ENCODE results near the gene RBBP8.
"Not testable (repeated sequence)": the region's sequence is repeated elsewhere in the genome, so short reads cannot be mapped to it uniquely, and the experiment has no call there.

The RBBP8 gene

GRCh38 chr18:22946846-22947245, 13.7 kb downstream of the RBBP8 start:
- DNase-seq = no peak

GRCh38 chr18:22951823-22952222, 18.7 kb downstream of the RBBP8 start:
- DNase-seq = no peak

GRCh38 chr18:22952525-22952924, 19.4 kb downstream of the RBBP8 start:
- no peak for DNase-seq

GRCh38 chr18:22953982-22954381, 20.9 kb downstream of the RBBP8 start:
- not testable (repeated sequence) for DNase-seq

- no peak for DNase-seq
Observed at GRCh38 chr18:22956226-22956625, 23.1 kb downstream of the RBBP8 start.

GRCh38 chr18:22961156-22961555, 28.0 kb downstream of the RBBP8 start:
- no peak for DNase-seq

- DNase-seq = no peak
Observed at GRCh38 chr18:22962004-22962403, 28.9 kb downstream of the RBBP8 start.

GRCh38 chr18:22964116-22964515, 31.0 kb downstream of the RBBP8 start:
- no peak for DNase-seq

- no peak for DNase-seq
Observed at GRCh38 chr18:22964722-22965121, 31.6 kb downstream of the RBBP8 start.

- no peak for DNase-seq
Observed at GRCh38 chr18:22971038-22971437, 37.9 kb downstream of the RBBP8 start.

- no peak for DNase-seq
Observed at GRCh38 chr18:22974001-22974400, 40.9 kb downstream of the RBBP8 start.

GRCh38 chr18:22974707-22975106, 41.6 kb downstream of the RBBP8 start:
- DNase-seq = no peak

GRCh38 chr18:22975508-22975907, 42.4 kb downstream of the RBBP8 start:
- no peak for DNase-seq

GRCh38 chr18:22977847-22978701, 44.9 kb downstream of the RBBP8 start:
- DNase-seq = no peak

GRCh38 chr18:22980394-22980793, 47.3 kb downstream of the RBBP8 start:
- DNase-seq = no peak

- no peak for DNase-seq
Observed at GRCh38 chr18:22981274-22982133, 48.4 kb downstream of the RBBP8 start.

GRCh38 chr18:22983175-22983574, 50.0 kb downstream of the RBBP8 start:
- DNase-seq = no peak

GRCh38 chr18:22985250-22985649, 52.1 kb downstream of the RBBP8 start:
- no peak for DNase-seq

GRCh38 chr18:22987547-22988189, 54.5 kb downstream of the RBBP8 start:
- no peak for DNase-seq

GRCh38 chr18:22988208-22988607, 55.1 kb downstream of the RBBP8 start:
- no peak for DNase-seq

- DNase-seq = no peak
Observed at GRCh38 chr18:22998344-22998743, 65.2 kb downstream of the RBBP8 start.

GRCh38 chr18:22999212-22999611, 66.1 kb downstream of the RBBP8 start:
- no peak for DNase-seq

GRCh38 chr18:22999647-23000046, 66.5 kb downstream of the RBBP8 start:
- no peak for DNase-seq
